ENCODE results near the gene PCDHGA8.

The PCDHGA8 gene

GRCh38 chr5:141434006-141434405 is 41.6 kb downstream of the PCDHGA8 start:
- no peak for DNase-seq (ENCODE audit: low read depth)

GRCh38 chr5:141437221-141437620 is 44.8 kb downstream of the PCDHGA8 start:
- no peak for DNase-seq (ENCODE audit: low read depth)

GRCh38 chr5:141439411-141440141 is 47.1 kb downstream of the PCDHGA8 start:
- DNase-seq (ENCODE audit: low read depth): no peak

- no peak for DNase-seq (ENCODE audit: low read depth)
Measured at GRCh38 chr5:141440341-141440740, 47.9 kb downstream of the PCDHGA8 start.

DNA sequence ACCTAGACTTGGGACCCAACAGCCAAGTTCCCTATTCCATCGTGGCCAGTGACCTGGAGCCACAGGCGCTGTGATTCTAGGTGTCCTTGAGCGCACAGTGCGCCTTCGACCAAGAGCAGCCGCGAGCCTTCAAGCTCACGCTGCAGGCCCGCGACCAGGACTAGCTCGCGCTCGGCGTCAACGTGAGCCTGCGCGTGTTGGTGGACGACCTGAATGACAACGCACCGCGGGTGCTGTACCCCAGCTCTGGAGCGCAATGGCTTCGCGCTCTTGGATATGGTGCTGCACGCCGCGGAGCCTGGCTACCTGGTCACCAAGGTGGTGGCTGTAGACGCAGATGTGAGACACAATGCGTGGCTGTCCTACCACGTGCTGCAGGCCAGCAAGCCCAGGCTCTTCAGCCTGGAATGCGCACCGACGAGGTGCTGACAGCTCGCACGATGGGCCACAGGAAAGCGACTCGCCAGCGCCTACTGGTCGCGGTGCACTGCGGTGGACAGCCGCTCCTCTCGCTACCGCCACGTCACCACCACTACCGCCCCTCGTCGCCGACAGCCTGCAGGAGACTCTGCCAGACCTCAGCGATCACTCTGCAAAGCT is 49.2 kb downstream of the PCDHGA8 start:
- no peak for DNase-seq (ENCODE audit: low read depth)

Measured in CMK (cell line).